Panc1 (cell line): Measurements from ENCODE around the gene TMEM220. TPM values are rescaled to one million over a fixed set of nuclear protein-coding genes. Genes with fewer than 3 reads are reported as not detected.

ENCODE experiments used
- ATAC-seq: fragments of 200-7000 bp; cut with Tn5 transposase; 2 replicates; pipeline ENCODE4 v1.9.1; 2020; ENCODE audit warnings: mild to moderate bottlenecking, moderate library complexity
- BruUV-seq: library from RNA; stranded (reverse); fragments of 400-500 nt; replicated peaks from 2 replicates; lab custom pipeline; 2021; lab: Mats Ljungman, UMichigan
- CTCF ChIA-PET: fragments of 300-600 bp; sonication (Branson Sonifier 250); formaldehyde crosslinking; loops from one replicate; lab custom pipeline; 2022; ENCODE audit warnings: antibody characterized with exemption; lab: Charles Lee
- POLR2A ChIA-PET: fragments of 300-600 bp; sonication (Branson Sonifier 250); formaldehyde crosslinking; loops from one replicate; lab custom pipeline; 2022; ENCODE audit warnings: antibody characterized with exemption; lab: Charles Lee
- DNase-seq: peaks from one replicate; pipeline ENCODE4 v3.0.0-alpha.2; 2010; ENCODE audit warnings: low read depth, low spot score
- H3K27ac ChIP-seq: 2 replicates; pipeline ENCODE4 v1.5.1; 2011; ENCODE audit warnings: mild to moderate bottlenecking, low read length, inconsistent platforms
- H3K27me3 ChIP-seq: fragments of 200-500 bp; sonication (Bioruptor generic); 2 replicates; pipeline ENCODE4 v1.6.0; 2014; ENCODE audit warnings: low read length, inconsistent platforms; ENCODE audit not compliant: control insufficient read depth, insufficient read depth
- H3K36me3 ChIP-seq: fragments of 200-500 bp; sonication (Bioruptor generic); 2 replicates; pipeline ENCODE4 v1.5.1; 2014; ENCODE audit warnings: inconsistent platforms, mild to moderate bottlenecking, low read length, moderate library complexity; ENCODE audit not compliant: control insufficient read depth, insufficient read depth
- H3K4me1 ChIP-seq: 2 replicates; pipeline ENCODE4 v1.5.1; 2011; ENCODE audit warnings: inconsistent platforms, mild to moderate bottlenecking, low read length, moderate library complexity; ENCODE audit not compliant: control insufficient read depth, insufficient read depth
- H3K4me3 ChIP-seq, 2 experiments: 2 replicates each; pipeline ENCODE4 v1.5.1; 2011 to 2012; ENCODE audit warnings: low read depth in 2 of 2, low read length in 2 of 2, mild to moderate bottlenecking in 2 of 2, inconsistent platforms in 1 of 2, moderate library complexity in 1 of 2
- H3K9me3 ChIP-seq: fragments of 200-500 bp; sonication (Bioruptor generic); 2 replicates; pipeline ENCODE4 v1.5.1; 2014; ENCODE audit warnings: low read depth, mild to moderate bottlenecking, inconsistent platforms, low read length, moderate library complexity; ENCODE audit not compliant: control insufficient read depth, insufficient read depth
- POLR2AphosphoS5 ChIP-seq: IDR thresholded peaks from 2 replicates; pipeline ENCODE4 v1.6.1; 2012; ENCODE audit warnings: mild to moderate bottlenecking, low read depth, low read length, moderate library complexity
- REST ChIP-seq, 2 experiments: IDR thresholded peaks; 2 replicates each; pipeline ENCODE4 v1.6.1; 2011 to 2012; ENCODE audit warnings: low read depth in 2 of 2, control low read depth in 1 of 2, low read length in 1 of 2, mild to moderate bottlenecking in 1 of 2, moderate library complexity in 1 of 2; ENCODE audit not compliant: insufficient read depth in 1 of 2
- SIN3A ChIP-seq: IDR thresholded peaks from 2 replicates; pipeline ENCODE4 v1.6.1; 2012; ENCODE audit warnings: low read depth, mild to moderate bottlenecking, low read length, moderate library complexity, borderline replicate concordance; ENCODE audit not compliant: insufficient read depth
- TCF7L2 ChIP-seq: IDR thresholded peaks from 2 replicates; pipeline ENCODE4 v1.6.1; 2011; ENCODE audit warnings: mild to moderate bottlenecking, low read depth, low read length, inconsistent platforms
- in situ Hi-C: cut with HindIII; loops from 2 replicates; pipeline ENCODE4 v1.10.0; 2016; ENCODE audit warnings: low sequenced_read_pairs, low pct_unique_long_range_greater_than_20kb
- intact Hi-C: fragments of 100-400 bp; cut with micrococcal nuclease; formaldehyde crosslinking; loops from one replicate; pipeline ENCODE4 v1.10.0; 2022; ENCODE audit not compliant: unreplicated experiment
- total RNA-seq: library from RNA; stranded (reverse); gene quantifications from one replicate; pipeline ENCODE4 v1.2.1, GENCODE V29; 2021; ENCODE audit not compliant: unreplicated experiment
- TF ChIP-seq, protein P1 (sequence below): fragments of 450-650 bp; IDR thresholded peaks from 2 replicates; pipeline ENCODE4 v1.5.1; 2017; ENCODE audit warnings: mild to moderate bottlenecking

Gene TMEM220
- total RNA-seq, 1 experiment from 2014 or later: 9.3 TPM

DNA sequence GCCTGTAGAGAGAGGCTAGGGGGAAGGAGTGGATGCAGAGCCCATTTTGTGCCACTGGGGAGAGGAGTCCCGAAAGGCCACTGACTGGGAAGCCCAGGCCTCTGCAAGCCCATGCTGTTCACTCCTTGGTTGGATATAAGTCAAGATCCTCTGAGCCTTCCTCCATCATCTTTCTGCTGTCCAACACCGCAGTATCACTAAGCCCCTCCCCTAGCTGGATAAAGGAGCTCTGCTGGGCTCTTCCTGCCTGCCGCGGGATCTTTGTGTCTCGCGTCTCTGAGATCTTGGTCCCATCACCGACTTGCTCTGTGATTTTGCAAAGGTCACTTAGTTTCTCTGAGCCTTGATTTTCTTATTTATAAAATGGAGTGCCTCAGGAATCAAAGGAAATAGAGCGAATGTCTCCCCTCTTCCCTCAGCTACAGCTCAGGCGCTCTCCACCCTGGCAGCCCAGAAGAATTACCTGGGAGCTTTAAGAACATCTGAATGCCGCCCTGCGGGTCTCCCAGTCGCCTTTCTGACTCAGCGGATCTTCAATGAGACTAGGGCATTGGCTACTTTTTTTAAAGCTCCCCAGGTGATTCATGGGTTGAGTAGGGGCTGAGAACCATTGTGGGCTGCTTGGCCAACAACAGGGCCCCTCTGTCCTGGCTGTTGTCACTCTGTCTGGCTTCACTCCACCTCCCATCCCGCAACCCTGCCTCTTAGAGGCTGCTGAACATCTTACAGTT, 25.2 kb upstream of the TMEM220 start:
- Histone ChIP-seq H3K9me3 (no peaks in the 10 kb centered on the region), H3K36me3 (no peaks in the 10 kb centered on the region), H3K4me1 (no peaks in the 10 kb centered on the region; the same call in 1 of the 2 replicates), H3K4me3 (no peak overlapping the region), H3K27me3 (no peaks in the 10 kb centered on the region), H3K27ac (no peak overlapping the region)
- ATAC-seq (no peak), DNase-seq (no peak)
- ChIA-PET POLR2A (no interaction called here), CTCF (interaction anchor here (1.7 kb wide), 1 partner anchor 90 kb away, joined by 4 read pairs; no protein-coding TSS in a partner anchor)
- in situ Hi-C loops: no loop called here
- intact Hi-C loops: loop anchor here (1.0 kb wide), 1 partner anchor 89 kb away; no protein-coding TSS in a partner anchor
- no TSS peak for BruUV-seq
- TF ChIP-seq TCF7L2 (no peak), REST (IDR thresholded peaks at IDR 0.05; ENCODE audit: insufficient read depth in 1 of 2, low read depth in 2 of 2, low read length in 1 of 2) (no peak), POLR2AphosphoS5 (no peak), SIN3A (no peak)
- TF ChIP-seq, protein P1, sequence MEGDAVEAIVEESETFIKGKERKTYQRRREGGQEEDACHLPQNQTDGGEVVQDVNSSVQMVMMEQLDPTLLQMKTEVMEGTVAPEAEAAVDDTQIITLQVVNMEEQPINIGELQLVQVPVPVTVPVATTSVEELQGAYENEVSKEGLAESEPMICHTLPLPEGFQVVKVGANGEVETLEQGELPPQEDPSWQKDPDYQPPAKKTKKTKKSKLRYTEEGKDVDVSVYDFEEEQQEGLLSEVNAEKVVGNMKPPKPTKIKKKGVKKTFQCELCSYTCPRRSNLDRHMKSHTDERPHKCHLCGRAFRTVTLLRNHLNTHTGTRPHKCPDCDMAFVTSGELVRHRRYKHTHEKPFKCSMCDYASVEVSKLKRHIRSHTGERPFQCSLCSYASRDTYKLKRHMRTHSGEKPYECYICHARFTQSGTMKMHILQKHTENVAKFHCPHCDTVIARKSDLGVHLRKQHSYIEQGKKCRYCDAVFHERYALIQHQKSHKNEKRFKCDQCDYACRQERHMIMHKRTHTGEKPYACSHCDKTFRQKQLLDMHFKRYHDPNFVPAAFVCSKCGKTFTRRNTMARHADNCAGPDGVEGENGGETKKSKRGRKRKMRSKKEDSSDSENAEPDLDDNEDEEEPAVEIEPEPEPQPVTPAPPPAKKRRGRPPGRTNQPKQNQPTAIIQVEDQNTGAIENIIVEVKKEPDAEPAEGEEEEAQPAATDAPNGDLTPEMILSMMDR: no peak

GRCh38 chr17:10754109-10754508, 24.3 kb upstream of the TMEM220 start:
- ChIA-PET POLR2A (no interaction called here), CTCF (interaction anchor here (0.8 to 1.7 kb wide), 2 partner anchors 90 to 91 kb away, joined by 3 to 4 read pairs; no protein-coding TSS in a partner anchor)
- H3K4me1 ChIP-seq: no peaks in the 10 kb centered on the region; the same call in 1 of the 2 replicates
- no peak overlapping the region for H3K27ac ChIP-seq
- intact Hi-C loops: loop anchor here (1.0 kb wide), 1 partner anchor 90 kb away; no protein-coding TSS in a partner anchor
- no peaks in the 10 kb centered on the region for H3K9me3 ChIP-seq
- in situ Hi-C loops: no loop called here
- no TSS peak for BruUV-seq
- no peaks in the 10 kb centered on the region for H3K27me3 ChIP-seq
- H3K4me3 ChIP-seq: no peak overlapping the region
- H3K36me3 ChIP-seq: no peaks in the 10 kb centered on the region
- TF ChIP-seq, protein P1: peak; percentile 71
- TF ChIP-seq REST (IDR thresholded peaks at IDR 0.05; ENCODE audit: insufficient read depth in 1 of 2, low read depth in 2 of 2, low read length in 1 of 2) (no peak), TCF7L2 (no peak)
- ATAC-seq (peak; percentile 70), DNase-seq (no peak)
